WERI-Rb-1 (cell line): ENCODE measurements around the gene NSUN4.

ENCODE experiments used
- DNase-seq: peaks from one replicate; pipeline ENCODE4 v3.0.0-alpha.2; 2020
- H3K27ac ChIP-seq: fragments of 250-450 bp; sonication (Bioruptor Pico); 2 replicates; pipeline ENCODE4 v1.5.1; 2020; ENCODE audit warnings: mild to moderate bottlenecking, moderate library complexity
- H3K27me3 ChIP-seq: fragments of 250-450 bp; sonication (Bioruptor Pico); 2 replicates; pipeline ENCODE4 v1.5.1; 2021; ENCODE audit warnings: mild to moderate bottlenecking, low read depth, moderate library complexity; ENCODE audit not compliant: insufficient read depth, severe bottlenecking
- H3K36me3 ChIP-seq: fragments of 250-450 bp; sonication (Bioruptor Pico); 2 replicates; pipeline ENCODE4 v1.5.1; 2020; ENCODE audit warnings: mild to moderate bottlenecking, moderate library complexity
- H3K4me3 ChIP-seq: 2 replicates; pipeline ENCODE4 v1.5.1; 2011; ENCODE audit warnings: low read depth, mild to moderate bottlenecking, control low read depth, low read length
- H3K9me3 ChIP-seq: fragments of 250-450 bp; sonication (Bioruptor Pico); 2 replicates; pipeline ENCODE4 v1.5.1; 2021; ENCODE audit warnings: mild to moderate bottlenecking, moderate library complexity; ENCODE audit not compliant: severe bottlenecking
- TF ChIP-seq, protein P1 (sequence below): IDR thresholded peaks from 2 replicates; pipeline ENCODE4 v1.5.1; 2011; ENCODE audit warnings: low read depth, mild to moderate bottlenecking, control low read depth, inconsistent platforms, low read length

The NSUN4 gene

GRCh38 chr1:46401964-46402626, 61.5 kb downstream of the NSUN4 start:
- TF ChIP-seq, protein P1, sequence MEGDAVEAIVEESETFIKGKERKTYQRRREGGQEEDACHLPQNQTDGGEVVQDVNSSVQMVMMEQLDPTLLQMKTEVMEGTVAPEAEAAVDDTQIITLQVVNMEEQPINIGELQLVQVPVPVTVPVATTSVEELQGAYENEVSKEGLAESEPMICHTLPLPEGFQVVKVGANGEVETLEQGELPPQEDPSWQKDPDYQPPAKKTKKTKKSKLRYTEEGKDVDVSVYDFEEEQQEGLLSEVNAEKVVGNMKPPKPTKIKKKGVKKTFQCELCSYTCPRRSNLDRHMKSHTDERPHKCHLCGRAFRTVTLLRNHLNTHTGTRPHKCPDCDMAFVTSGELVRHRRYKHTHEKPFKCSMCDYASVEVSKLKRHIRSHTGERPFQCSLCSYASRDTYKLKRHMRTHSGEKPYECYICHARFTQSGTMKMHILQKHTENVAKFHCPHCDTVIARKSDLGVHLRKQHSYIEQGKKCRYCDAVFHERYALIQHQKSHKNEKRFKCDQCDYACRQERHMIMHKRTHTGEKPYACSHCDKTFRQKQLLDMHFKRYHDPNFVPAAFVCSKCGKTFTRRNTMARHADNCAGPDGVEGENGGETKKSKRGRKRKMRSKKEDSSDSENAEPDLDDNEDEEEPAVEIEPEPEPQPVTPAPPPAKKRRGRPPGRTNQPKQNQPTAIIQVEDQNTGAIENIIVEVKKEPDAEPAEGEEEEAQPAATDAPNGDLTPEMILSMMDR = no peak
- Histone ChIP-seq H3K9me3 (no peaks in the 10 kb centered on the region), H3K4me3 (no peak overlapping the region), H3K27me3 (no peaks in the 10 kb centered on the region), H3K36me3 (no peaks in the 10 kb centered on the region; the same call in 1 of the 2 replicates), H3K27ac (no peak overlapping the region)
- peak; percentile 77 for DNase-seq

DNA sequence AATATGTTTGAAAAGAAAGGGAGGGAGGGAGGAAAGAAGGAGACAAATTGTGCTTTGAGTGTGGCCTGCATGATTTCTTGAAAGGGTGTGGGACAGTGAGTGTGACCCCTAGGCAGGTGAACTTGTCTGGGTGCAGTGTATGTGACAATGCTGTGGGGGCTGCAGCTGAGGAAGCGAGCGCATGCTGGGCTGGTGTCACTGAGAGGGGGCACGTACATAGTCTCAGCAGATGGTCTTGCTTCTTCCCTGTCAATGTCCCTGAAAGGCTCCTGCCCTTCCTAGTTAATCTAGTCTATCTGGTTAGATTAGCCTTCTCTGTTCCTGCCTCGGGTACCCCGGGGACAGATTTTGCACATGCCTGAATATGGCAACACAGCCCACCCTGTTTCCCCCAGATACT, 63.3 kb downstream of the NSUN4 start:
- Histone ChIP-seq H3K36me3 (no peaks in the 10 kb centered on the region; the same call in 1 of the 2 replicates), H3K4me3 (no peak overlapping the region), H3K9me3 (no peaks in the 10 kb centered on the region), H3K27ac (peak overlapping the region; percentile 43), H3K27me3 (no peaks in the 10 kb centered on the region)
- DNase-seq = peak; percentile 62
- TF ChIP-seq, protein P1 = no peak

GRCh38 chr1:46404482-46405196, 64.0 kb downstream of the NSUN4 start:
- TF ChIP-seq, protein P1 = no peak
- H3K27ac ChIP-seq = peak overlapping the region; percentile 43
- no peak for DNase-seq
- H3K4me3 ChIP-seq = no peak overlapping the region
- no peaks in the 10 kb centered on the region for H3K9me3 ChIP-seq
- no peaks in the 10 kb centered on the region for H3K27me3 ChIP-seq
- no peaks in the 10 kb centered on the region; the same call in 1 of the 2 replicates for H3K36me3 ChIP-seq

GRCh38 chr1:46405197-46405555, 64.6 kb downstream of the NSUN4 start:
- Histone ChIP-seq H3K4me3 (no peak overlapping the region), H3K27me3 (no peaks in the 10 kb centered on the region), H3K36me3 (no peaks in the 10 kb centered on the region; the same call in 1 of the 2 replicates), H3K27ac (no peak overlapping the region), H3K9me3 (no peaks in the 10 kb centered on the region)
- DNase-seq = no peak
- TF ChIP-seq, protein P1 = no peak

GRCh38 chr1:46405724-46406123, 65.1 kb downstream of the NSUN4 start:
- TF ChIP-seq, protein P1 = no peak
- no peak overlapping the region for H3K4me3 ChIP-seq
- no peak for DNase-seq
- H3K27me3 ChIP-seq = no peaks in the 10 kb centered on the region
- no peaks in the 10 kb centered on the region for H3K9me3 ChIP-seq
- no peak overlapping the region; the same call in 1 of the 2 replicates for H3K27ac ChIP-seq
- H3K36me3 ChIP-seq = no peaks in the 10 kb centered on the region; the same call in 1 of the 2 replicates
